Activated CD4-positive, CD25-positive, alpha-beta regulatory T cell treated with anti-CD3 and anti-CD28 coated beads, Interleukin-2, amount 50 U/mL, for 16 hours (primary cell): Measurements from ENCODE around the gene MAST2.
"Not testable (repeated sequence)": the region's sequence is repeated elsewhere in the genome, so short reads cannot be mapped to it uniquely, and the experiment has no call there.

ENCODE experiments used
- DNase-seq: peaks from one replicate; pipeline ENCODE4 v3.0.0-alpha.2; 2020; ENCODE audit warnings: low read depth, low spot score

The MAST2 gene

GRCh38 chr1:45857755-45858492 is 54.5 kb downstream of the MAST2 start:
- not testable (repeated sequence) for DNase-seq

DNA sequence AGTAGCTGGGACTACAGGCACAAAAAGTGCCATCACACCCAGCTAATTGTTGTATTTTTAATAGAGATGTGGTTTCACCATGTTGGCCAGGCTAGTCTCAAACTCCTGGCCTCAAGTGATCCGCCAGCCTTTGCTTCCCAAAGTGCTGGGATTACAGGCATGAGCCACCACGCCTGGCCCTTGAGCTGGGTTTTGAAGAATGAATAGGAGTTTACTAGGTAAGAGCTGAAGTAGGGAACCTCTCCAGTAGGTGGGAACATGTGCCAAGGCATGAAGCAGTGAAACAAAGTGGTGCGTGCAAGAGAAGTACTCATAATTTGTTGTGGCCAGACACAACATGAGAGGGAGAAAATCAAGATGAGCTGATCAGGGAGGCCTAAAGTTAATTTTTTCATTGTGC is 55.8 kb downstream of the MAST2 start:
- DNase-seq: no peak

DNA sequence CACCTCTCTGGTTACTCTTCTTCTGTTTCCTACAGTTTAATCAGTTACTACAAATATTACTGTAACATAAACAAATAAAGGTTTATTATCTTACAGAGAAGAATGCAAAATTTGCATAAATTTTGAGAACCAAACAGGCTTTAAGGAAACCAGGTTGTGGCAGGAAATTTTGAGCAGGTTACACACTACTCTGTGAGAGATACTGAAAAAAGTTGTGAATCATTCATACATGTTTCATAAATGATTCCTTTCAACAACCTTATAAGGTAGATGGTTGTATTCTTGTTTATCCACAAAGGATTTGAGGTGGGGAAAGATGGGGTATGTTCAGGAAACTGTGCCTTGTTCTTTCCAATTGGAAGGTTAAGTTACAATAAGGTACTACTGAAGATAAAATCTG is 58.6 kb downstream of the MAST2 start:
- DNase-seq: no peak

DNA sequence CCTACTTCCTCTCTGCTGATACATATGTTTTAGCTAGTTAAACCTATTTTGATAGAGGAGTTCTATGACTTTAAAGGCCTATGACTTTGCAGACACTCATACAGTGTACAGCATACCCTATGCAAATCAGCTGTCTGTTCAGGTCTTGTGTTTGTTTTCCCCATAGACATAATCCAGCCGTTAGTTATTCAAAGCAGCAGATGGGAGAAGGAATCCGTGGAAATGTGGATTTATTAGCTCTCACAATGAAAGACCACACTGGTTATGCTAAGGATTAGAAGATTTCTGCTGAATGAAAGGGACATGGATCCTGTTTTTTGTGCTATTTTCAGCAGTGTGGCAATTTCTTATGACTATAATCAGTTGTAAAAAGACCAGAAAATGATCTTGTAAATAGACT is 59.8 kb downstream of the MAST2 start:
- no peak for DNase-seq

GRCh38 chr1:45864167-45865106 is 61.0 kb downstream of the MAST2 start:
- DNase-seq: no peak

GRCh38 chr1:45867697-45868348 is 64.4 kb downstream of the MAST2 start:
- DNase-seq: no peak

GRCh38 chr1:45868861-45869260 is 65.4 kb downstream of the MAST2 start:
- DNase-seq: no peak

GRCh38 chr1:45870500-45870899 is 67.1 kb downstream of the MAST2 start:
- no peak for DNase-seq

GRCh38 chr1:45872173-45872801 is 68.9 kb downstream of the MAST2 start:
- not testable (repeated sequence) for DNase-seq

GRCh38 chr1:45876000-45876617 is 72.7 kb downstream of the MAST2 start:
- no peak for DNase-seq

DNA sequence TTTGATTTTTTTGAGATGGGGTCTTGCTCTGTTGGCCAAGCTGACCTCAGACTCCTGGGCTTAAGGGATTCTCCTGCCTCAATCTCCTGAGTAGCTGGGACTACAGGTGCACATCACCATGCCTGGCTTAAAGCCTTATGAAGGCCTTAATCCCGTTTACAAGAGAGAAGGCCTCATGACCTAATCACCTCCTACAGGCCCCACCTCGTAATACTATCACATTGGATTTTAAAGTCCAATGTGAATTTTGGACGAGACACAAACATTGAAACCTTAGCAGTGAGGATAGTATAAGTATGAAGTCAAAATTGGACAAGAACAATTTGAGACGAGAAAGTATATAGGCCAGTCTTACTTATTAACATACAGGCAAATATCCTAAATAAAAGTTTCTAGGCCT is 73.9 kb downstream of the MAST2 start:
- DNase-seq: no peak

DNA sequence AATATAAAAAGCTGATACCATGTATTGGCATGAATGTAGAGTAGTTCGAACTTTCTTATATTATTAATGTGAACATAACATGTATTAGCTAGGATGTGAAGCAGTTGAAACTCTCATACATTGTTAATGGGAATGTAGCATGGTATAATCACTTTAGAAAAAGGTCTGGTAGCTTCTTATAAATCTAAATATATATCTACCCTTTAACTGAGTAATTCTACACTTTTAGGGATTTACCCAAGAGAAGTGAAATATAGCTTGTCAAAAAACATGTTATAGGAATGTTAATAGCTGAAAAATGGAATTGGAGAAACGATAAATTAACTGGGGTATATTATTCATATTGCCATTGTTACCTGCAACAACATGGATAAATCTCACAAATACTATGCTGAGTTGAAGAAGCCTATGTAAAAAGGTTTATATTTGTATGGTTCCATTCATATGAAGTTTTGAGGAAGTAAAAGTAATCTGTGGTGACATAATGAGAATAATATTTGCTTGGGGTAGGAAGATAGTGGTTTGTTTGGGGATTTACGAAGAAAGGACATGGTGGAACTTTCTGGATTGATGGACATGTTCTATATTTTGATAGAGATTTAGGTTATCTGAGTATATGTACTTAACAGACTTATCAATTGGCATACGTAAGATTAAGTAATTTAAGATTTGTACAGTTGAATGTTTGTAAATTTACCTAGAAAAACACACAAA is 76.6 kb downstream of the MAST2 start:
- no peak for DNase-seq

DNA sequence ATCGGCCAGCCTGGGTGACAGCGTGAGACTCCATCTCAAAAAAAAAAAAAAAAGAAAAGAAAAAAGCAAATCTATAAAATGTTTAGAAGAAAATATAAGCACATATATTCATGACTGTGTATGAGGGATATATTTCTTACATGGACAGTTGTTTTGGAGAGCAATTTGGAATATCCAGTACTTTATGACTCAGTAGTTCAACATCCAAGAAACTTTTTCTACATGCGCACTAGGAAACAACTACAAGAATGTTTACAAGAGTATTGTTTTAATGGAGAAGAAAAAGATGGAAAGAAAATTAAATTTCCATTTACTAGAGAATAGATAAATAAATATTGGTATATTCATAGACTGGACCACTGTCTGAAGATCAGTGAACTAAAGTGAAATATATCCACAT is 77.5 kb downstream of the MAST2 start:
- DNase-seq: no peak

DNA sequence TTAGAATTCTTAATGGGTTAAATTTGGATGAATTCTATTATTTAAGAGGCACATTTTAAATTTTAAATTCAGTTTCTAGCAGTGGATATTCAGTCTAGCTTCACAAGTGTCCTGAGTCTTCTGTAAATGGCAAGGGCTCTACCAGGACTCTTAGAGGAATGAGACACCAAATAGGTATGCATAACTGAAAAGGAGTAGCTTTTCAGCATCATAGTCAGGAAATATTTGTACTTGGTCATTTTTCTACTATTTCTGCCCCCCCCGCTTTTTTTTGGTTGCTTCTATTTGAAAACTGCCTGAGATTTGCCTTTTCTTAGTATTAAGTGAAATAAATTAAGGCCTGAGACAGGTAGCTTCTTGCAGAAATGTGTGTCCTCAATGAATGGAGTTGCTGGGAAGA is 80.2 kb downstream of the MAST2 start:
- no peak for DNase-seq

- DNase-seq: no peak
These were observed 81.3 kb downstream of the MAST2 start for GRCh38 chr1:45884700-45885099.

DNA sequence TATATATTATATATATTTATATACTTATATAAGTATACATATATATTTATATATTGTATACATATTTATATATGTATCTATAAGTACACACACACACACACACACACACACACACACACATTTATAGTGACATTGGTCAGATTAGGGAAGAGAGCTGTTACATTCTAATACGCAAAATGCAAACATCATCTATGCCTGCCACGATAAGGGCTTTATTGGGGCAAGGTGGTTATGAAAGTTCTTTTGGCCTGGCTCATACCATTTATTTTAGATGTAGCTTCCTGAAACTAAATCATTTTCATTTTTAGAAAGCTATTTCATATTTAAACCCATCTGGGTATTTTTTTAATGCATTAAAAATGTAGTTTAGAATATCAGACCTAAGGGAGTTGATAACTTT is 82.8 kb downstream of the MAST2 start:
- no peak for DNase-seq

DNA sequence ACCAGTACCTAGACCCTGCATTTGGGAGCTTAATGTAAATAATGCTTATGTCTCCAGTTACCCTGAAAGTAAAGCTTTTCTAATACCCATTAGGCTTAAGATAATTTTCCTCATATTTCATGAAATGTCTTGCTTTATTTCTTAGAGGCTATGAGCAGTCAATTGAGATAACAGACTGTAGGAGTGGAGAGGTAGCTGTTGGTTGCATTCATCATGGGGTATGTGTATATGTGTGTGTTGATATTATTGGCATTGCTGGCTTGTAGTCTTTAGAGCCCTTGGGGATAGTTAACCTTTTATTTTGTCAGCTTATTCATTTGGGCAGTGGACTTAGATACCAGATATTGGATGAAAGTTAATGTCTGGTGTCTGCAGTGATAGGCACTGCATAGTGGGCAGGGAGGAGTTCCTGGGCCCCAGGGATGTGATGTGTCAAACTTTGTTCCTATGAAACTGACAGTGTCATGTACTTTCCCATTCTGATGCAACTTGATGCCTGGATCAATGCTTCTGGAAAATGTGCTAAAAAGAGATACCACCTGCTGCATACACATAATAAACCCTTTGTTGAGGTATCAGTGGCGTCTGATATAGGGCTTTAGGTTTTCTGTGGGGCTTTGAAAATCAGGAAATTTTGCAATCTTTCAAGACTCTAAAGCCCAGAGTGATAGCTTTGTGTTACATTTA is 83.9 kb downstream of the MAST2 start:
- DNase-seq: no peak

GRCh38 chr1:45890078-45890477 is 86.7 kb downstream of the MAST2 start:
- DNase-seq: no peak

- DNase-seq: no peak
These were observed 87.7 kb downstream of the MAST2 start for GRCh38 chr1:45891087-45891486.
